ENCODE measurements around the gene TMCO4.

- TF ChIP-seq CTCF (conservative IDR thresholded peaks at IDR 0.05; ENCODE audit: low read length) = no peak
- no peak for TF ChIP-seq EZH2phosphoT487 (IDR thresholded peaks at IDR 0.05; ENCODE audit: borderline replicate concordance, low read depth, low read length)
Measured at GRCh38 chr1:19743180-19743579, 56.5 kb downstream of the TMCO4 start.
